Measurements from ENCODE around the gene RBM38.

Gene RBM38

DNA sequence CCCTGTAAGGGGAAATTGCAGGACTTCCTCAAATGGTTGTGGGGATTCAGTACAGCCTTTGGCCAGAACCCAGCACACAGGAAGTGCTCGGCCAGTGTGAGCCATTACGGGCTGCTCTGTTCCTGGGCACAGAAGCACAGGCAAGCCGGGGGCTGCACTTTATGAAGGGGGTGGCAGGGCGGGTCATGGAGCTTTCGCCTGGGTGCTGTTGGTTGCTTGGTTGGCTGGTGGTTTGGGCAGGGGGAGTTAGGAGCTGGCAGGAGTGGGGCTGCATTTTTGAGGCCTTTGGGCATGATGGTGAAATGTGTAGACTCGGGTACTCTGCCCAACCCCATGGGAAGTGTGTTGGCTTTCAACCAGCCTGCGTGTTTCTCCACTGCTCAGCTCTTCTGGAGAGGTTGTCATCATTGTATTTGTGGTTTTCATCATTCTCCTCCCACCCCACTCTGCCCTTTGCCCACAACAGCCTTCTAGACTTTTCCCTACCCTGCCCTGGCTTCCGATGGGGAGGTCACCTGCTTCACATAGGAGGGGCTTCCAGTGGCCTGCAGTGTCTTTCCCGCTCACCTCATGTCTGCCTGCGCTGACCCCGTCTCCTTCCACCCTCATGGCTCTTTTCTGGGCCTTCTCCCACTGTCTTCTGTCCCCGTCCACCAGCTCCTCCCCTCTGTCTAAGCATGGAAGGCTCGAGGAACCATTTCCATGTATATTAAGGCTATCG, 16.1 kb upstream of the RBM38 start:
- DNase-seq = no peak

DNA sequence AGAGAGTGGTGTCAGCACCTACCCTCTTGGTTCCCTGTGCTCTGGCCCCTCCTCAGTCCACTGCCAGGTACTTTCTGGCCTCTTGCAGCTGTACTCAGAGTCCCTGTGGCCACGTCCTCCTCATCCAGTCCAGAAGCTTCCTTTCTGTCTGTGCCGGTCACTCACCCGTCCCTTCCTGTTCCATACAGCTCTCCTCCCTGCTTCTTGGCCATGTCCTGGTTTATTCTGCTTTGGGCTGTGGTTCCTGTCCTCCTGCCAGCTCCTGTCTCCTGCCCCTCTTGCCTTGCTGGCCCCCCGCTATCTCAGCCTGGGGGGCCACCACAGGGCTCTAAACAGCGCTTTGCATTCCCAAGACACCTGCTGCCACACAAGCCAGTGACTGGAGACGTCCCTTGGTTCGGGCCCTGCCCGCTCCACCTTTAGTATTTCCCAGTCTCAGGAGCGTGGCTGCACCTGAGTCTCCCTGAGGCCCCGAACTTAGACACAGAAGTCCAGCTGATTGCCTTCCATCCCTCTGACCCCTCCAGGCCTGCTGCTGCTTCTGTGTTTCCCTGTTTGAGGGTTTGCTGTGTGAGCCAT, 15.5 kb upstream of the RBM38 start:
- DNase-seq = no peak

DNA sequence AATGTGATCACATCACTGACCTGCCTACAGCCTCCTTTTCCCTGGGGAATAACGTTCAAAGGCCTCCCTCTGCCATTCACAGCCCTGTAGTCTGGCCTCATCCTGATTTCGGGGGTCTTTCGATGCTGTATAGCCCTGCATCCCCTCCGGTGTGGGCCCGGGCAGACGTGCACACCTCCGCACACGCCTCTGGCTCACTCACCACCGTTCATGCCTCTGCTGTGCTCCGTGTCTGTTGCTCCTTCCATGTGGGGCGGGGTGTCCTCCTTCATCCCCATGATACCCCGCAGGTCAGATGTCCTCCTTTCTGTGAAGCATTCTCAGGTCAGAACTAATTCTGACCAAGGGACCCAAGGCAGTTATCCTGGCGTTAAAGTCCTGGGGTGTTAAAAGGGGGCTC, 13.8 kb upstream of the RBM38 start:
- no peak for DNase-seq

DNA sequence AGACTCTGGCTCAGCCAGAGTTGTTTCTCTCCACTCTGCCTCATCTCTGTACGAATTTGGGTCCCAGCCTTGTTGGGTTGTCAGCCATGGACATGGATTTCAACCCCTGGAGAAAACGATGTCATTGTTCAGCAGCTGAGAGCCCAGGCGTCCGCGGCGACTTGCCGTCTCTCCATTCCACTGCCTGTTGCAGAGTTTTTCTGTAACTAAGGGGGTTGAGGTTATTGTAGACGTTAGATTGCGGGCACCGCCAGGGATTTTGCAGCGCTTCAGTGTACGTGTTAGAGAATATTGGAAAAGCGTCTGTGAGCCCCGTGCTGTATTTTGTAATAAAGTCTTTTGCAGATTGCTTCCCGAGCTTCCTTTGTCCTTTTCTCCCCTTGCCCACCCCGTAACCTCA, 13.1 kb upstream of the RBM38 start:
- no peak for DNase-seq

DNA sequence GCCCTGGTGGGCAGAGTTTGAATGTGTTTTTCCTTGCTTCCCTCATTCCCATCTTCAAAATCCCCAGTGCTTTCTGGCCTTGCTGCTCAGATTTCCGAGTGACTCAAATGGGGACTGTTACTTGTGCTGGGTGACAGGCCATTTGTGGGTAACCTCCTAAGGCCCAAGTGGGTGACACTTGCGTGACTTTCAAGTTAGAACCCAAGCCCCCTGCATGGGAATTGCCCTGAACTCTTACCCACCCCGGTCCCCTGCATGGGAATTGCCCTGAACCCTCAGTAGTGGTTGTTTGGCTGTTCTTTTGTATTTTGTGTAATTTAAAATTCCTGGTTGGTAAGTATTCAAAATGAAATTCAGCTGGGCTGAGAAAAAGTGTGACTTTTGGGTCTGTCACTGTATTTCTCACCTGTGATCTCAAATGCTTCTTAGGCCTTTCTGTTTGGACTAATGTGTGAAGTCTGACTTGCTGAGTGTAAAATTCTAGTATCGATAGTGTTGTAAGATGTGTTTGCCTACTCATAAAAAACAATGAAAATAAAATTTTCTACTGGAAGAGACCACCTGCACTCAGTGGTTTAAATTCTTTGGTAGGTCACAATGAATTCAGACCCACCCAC, 12.4 kb upstream of the RBM38 start:
- no peak for DNase-seq

DNA sequence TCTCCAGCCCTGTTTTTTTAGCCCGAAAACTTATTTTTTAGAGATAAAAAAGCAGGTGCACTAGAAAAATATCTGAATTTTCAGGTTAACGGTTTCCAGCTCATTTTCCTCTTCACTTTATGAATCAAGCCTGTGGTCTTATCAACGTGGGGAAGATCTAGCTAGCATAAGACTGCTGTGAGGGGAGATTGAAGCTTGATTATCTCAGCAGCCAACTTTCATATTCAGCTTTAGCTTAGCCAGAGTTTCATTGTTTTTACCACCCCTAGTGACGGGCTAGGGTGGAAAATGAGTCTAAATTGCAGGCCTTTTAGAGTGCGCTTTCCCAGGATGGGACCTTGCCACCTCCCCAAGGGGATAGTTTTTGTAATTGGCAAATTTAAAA, 11.9 kb upstream of the RBM38 start:
- no peak for DNase-seq

DNA sequence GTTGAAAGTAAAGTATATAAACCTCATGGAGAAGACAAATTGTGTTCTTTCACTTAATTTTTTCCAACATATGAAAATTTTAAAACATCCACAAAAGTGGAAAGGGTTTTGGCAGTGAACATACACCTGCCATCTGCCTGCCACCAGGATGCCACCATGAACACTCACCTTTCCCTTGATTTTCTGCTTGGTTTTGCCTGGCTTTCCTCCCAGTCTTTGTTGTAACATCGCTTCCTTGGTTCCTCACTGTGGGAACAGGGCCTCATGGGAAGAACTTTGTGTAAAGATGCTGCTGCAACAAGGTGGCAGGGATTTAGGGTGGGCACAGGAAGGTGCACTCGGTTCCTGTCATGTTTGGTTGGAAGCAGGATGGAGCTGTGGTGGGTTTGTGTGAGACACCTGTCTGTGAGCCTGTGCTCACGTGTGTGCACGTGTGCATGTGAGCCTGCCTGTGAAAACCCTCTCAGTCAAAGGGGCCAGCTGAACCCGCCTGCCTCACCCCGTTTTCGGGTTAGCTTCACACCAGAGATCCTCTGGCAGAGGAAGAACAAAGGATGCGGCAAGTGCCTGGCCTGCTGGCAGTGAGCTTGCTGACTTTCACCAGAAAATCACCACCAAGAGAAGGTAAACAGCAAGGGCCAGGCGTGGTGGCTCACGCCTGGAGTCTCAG, 11.0 kb upstream of the RBM38 start:
- DNase-seq = no peak

DNA sequence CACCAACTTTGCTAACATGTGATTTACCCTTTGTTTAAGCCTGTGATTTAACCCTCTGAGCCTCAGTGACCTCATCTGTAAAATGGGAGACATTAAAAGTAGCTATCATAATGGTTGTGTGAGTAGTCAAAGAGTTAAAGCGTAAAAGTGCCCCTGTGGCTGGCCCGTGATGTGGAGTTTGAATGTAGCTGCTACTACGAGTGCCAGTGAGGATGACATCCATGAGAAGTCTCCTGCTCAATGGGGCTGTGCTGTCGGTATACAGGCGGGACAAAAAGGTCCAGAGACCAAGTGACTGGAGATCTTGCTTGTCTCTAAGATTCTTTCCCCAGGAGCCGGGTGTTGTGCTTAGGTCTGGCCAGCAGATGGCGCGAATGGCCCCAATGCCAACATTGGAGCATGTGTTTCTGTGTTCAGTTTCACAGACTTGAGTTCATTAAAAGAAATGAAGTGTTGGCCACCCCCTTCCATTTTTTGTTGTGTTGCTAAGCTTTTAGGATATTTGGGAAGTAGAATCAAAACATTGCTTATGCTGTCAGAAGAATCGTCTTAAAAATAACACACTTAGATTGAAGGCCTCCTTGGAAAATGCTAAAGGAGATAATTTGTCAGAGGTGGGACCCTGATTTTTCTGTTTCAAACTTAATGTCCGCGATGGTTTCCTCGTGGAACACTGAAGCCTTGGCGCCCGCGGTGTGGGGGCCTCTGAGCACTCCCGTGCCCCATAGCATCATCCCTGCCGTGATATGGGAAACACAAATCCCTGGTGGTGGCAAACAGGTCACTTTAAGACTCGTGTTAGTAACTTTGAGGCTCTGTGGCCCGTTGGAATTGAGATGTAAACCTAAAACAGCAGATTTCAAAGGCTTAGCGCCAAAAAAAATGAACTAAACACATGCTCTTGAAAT, 9.3 kb upstream of the RBM38 start:
- peak; percentile 80 for DNase-seq

DNA sequence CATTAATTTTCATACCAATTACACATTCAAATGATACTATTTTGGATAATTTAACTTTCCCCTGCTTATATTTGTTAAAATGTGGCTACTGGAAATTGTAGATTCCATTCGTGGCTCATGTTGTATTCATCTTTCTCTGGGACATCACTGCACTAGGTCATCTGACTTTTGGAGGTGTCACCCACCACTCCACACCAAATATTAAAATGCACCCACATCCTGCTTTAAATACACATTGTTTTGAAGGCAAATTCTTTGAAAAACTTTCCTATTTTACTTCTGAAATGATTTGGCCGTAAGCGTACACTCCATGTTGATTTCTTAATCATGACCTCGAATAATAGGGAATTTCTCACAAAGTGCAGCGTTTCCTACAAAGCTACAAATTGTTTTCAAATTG, 8.7 kb upstream of the RBM38 start:
- no peak for DNase-seq

DNA sequence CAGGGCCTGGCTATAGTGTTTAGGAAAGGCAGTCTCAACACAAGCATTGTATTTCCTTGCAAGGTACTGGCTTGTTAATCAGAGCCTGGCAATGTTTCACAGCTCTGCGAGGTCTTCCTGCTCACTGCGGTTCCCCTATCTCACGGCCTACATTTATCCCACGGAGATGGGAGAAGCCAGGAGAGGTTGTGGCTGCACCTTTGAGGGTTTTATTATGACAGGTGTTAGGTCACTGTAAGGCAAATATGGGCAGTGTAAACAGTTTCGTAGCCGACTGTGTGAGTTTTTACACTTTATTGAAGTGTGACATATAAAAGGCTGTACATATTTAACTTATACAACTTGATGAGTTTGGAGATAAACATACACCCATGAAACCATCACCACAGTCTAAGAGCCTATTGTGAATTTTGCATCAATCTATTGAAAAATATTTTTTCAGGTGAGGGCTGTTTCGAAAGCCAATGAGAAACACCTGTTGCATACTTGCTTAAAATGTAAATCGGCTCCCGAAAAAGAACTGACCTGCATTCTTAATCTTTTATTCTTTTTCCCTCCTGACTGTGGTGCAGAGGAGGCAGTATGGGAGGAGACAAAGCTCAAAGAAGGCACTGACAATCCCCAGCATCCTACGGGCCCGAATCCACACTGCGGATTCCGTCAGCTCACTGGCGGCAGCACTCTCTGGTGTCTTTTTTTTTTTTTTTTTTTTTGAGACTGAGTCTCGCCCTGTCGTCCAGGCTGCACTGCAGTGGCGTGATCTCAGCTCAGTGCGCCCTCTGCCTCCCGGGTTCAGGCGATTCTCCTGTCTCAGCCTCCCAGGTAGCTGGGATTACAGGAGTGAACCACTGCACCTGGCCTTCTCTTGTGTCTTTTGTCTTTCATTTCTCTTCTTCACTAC, 7.5 kb upstream of the RBM38 start:
- DNase-seq = no peak

DNA sequence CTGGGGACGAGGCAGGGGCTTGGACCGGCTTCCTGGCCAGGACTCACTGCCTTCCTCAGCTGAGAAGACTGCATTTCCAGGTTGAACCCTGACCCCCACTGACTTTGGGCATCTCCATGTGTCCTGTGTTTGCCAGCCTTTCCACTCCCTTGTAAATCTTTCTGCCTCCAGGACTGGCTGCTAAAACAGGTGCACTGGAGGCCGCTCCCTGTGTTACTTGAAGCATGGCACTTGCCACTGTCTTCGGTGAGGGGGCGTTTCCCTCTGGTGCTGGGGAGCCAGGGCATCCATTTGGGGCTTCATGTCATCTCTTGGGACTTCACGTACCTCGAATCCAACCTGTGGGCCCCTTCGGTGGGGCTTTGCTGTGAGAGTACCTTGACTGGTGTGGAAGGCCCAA, 6.7 kb upstream of the RBM38 start:
- no peak for DNase-seq

DNA sequence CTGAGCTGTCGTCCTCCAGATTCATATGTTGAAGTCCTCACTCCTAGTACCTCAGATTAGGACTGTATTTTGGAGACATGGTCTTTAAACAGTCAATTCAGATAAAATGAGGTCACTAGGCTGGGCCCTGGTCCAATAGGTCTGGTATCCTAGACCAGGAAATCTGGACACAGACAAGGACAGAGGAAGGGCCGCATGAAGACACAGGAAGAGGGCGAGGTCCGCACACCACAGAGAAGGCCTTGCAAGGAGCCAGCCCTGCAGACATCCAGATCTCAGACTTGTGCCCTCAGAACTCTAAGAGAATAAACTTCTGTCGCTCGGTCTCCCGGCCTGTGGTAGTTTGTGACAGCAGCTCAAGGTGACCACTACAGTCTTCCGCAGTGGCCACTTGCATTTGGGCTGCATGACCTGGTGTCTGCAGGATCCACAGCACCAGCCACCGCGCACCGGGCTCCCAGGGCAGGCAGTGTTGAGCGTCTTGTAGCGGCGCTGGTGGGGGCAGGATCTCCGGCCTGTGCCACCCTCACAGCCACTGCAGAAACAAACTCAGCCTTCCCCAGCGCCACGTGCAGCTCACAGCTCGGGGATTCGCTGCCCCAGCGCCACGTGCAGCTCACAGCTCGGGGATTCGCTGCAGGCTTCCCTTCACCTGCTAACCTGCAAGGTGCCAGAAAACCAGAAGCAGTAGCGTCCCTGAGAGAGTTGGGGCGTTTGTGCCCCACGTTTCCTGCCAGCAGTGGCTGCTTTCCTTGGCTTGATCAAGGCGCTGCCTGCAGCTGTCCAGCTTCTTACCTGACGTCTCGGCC, 6.0 kb upstream of the RBM38 start:
- no peak for DNase-seq

DNA sequence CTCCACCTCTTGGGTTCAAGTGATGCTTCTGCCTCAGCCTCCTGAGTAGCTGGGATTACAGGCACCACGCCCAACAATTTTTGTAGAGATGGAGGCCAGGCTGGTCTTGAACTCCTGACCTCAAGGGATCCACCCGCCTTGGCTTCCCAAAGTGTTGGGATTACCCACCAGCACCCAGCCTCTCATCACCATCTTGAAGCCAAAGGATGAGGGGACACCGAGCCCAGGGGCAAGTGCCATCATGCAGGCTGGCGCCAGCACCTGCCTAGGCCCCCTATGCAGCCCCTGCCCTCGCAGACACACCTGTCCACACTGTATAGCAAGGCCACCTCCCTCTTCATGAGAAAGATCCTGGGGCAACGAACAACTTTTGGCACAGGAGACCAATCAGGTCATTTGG, 5.3 kb upstream of the RBM38 start:
- DNase-seq = no peak

DNA sequence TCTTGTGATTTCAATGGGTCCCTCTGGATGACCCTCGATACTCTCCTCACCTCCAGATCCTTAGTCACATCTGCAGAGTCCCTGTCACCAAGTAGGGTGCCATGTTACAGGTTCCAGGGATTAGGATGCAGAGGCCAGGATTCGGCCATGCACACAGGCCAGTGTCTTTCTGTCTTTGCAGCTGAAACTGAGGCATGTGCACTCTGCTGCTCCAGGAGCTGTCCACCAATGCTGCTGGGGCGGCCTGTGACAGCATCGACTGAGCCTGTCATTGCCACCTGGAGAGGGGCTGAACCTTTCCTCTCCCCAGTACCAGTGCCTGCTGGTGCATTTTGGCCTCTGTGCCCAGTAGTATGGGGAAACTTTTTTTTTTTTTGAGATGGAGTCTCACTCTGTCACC, 4.4 kb upstream of the RBM38 start:
- no peak for DNase-seq

DNA sequence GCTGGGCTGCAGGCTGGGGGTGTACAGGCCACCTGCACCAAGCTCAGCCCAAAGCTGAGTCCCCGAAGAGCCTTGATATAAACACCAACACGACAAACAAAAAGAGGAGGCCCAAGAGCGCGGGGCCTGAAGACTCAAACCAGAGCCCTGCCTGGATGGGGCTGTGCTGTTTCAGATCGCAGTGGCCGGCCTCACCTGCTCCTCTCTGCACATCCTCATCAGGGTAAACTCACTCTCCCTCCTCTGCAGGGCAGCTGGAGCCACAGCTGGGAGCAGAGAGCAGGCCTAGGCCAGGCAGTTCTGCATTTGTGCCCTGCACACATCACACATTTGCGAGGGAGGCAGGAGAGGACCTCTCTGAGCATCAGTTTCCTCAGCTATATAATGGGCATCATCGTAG, 3.7 kb upstream of the RBM38 start:
- DNase-seq = no peak

DNA sequence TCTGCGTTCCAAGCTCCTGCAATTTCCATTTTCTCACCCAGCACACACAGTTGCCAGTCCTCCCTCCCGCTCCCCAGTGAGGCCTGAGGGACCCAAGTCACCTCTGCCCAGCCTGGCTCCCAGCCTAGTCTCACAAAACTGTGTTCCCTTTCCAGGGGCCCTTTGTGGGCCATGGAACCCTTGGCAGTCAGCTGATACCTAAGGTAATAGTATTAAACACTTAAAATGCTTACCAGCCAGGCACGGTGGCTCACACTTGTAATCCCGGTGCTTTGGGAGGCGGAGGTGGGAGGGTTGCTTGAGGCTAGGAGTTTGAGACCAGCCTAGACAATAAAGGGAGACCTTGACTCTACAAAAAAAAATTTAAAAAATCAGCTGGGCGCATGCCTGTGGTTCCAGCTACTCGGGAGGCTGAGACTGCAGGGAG, 3.2 kb upstream of the RBM38 start:
- DNase-seq = no peak

DNA sequence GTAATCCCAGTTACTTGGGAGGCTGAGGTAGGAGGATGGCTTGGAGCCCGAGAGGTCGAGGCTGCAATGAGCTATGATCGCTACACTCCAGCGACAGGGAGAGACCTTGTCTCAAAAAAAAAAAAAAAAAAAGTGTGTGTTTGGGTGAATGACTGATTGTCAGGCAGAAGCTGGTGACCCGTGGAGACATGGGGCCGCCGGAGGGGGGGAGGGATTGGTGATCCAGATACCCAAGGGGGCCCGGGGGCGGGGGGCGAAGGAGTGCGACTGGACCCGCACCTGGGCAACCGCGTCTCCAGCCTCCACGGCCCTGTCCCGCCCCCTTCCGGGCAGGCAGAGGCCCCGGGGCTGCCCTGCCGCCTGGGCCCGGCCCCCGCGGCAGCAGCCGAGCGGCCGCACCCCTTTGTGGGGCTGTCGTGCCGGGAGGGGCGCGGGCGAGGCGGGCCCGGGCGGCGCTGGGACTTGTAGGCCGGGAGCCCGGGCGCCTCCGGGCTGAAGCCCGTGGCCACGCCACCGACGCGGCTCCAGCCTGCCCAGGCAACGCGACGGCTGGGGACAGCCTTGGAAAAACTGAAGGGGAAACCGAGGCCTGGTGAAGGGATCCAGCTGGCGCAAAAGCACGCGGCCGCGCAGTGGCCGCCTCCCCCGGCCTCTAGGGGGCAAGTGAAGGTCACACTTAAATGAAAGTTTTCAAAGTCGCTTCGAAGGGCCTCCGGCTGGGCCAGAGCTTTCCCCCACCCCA, 2.1 kb upstream of the RBM38 start:
- peak; percentile 34 for DNase-seq

DNA sequence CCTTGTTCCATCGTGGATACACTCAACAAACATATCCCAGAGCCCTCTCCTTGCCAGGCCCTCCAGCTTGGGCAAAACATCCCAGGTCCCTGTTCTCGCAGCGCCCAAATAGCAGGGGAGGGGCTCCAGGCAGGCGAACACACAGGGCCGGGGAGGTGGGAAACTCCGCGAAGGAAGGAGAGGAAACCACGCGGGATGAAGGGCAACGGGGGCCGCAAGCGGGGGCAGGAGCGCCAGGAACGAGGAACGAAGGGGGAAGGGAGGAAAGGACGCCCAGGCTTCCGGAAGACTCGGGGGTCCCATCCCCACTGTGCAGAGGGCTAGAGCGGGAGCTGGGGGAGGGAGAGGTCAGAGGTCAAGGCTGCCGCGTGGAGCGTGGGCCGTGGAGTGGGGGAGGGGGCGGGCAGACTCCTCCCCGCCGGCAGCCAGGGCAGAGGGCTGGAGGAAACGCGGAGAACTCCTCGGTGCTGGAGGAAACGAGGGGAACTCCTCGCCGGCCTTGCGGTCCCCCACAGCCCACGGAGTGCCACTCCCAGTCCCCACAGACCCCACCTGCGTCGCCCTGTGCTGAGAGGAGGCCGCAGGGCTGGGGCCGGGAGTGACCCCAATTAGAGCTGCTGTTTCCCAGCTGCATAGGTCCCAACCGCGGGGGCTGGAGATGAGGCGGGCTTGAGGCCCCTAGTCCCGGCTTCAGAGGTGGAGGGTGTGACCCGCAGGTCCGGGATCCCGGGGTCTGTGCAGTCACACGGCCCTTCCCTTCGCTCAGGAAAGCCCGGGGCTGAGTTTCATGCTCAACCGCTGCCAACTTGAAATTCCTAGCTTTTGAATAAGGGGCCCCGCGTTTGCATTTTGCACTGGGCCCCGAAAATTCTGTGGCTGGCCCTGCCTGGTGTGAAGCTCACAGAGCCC, 1.2 kb upstream of the RBM38 start:
- DNase-seq = peak; percentile 40
